AG04449 (cell line): ENCODE results near the gene AMER3.

Experiments used
- CTCF ChIA-PET: fragments of 350-600 bp; formaldehyde crosslinking; extraction: SDS; loops from one replicate; lab custom pipeline; 2021; ENCODE audit warnings: antibody characterized with exemption; lab: Yijun Ruan, JAX
- POLR2A ChIA-PET: fragments of 400-600, 350-600 bp; formaldehyde crosslinking; extraction: SDS; loops from one replicate; lab custom pipeline; 2020; ENCODE audit warnings: antibody characterized with exemption, inconsistent platforms; lab: Yijun Ruan, JAX
- DNase-seq: peaks from one replicate; pipeline ENCODE4 v3.0.0-alpha.2; 2010; ENCODE audit warnings: low read depth, low spot score
- H3K4me3 ChIP-seq: 2 replicates; pipeline ENCODE4 v1.5.1; 2011; ENCODE audit warnings: low read depth, mild to moderate bottlenecking, control low read depth, low read length
- CTCF ChIP-seq: IDR thresholded peaks from one replicate; pipeline ENCODE4 v1.5.1; 2011; ENCODE audit warnings: mild to moderate bottlenecking, moderate library complexity, low read length, control low read depth, inconsistent platforms; ENCODE audit not compliant: insufficient read depth; ENCODE audit errors: missing control alignments

AMER3 gene

GRCh38 chr2:130736487-130736886, 18.9 kb upstream of the AMER3 start:
- no peak for DNase-seq
- TF ChIP-seq CTCF, result no peak
- ChIA-PET POLR2A (no interaction called here), CTCF (no interaction called here)
- no peak overlapping the region for H3K4me3 ChIP-seq

GRCh38 chr2:130737592-130737991, 17.7 kb upstream of the AMER3 start:
- H3K4me3 ChIP-seq, result no peak overlapping the region
- POLR2A ChIA-PET, result no interaction called here
- TF ChIP-seq CTCF, result no peak
- no peak for DNase-seq
- CTCF ChIA-PET, result no interaction called here

- CTCF ChIA-PET, result no interaction called here
- POLR2A ChIA-PET, result no interaction called here
- no peak for TF ChIP-seq CTCF
- no peak for DNase-seq
- no peak overlapping the region for H3K4me3 ChIP-seq
Observed at GRCh38 chr2:130740671-130741070, 14.7 kb upstream of the AMER3 start.

DNA sequence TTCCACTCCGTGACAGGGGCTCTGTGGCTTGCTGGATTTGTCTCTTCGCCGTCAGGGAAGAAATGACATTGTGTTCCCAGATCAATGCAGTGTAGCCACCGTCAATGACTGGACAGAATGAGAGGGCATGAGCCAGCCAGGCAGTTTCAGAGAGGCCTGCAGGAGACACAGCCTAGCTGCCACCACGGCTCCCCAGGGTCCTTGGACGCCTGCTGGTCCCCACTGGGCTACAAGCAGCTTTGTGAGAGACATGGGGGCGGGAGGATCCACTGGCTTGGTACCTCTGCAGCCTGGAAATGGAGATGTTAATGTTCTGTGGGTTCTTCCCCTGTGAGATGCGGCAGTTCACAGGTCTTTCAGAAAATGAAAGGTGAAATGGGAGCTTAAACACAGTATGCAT, 12.1 kb upstream of the AMER3 start:
- no peak for TF ChIP-seq CTCF
- POLR2A ChIA-PET, result no interaction called here

DNA sequence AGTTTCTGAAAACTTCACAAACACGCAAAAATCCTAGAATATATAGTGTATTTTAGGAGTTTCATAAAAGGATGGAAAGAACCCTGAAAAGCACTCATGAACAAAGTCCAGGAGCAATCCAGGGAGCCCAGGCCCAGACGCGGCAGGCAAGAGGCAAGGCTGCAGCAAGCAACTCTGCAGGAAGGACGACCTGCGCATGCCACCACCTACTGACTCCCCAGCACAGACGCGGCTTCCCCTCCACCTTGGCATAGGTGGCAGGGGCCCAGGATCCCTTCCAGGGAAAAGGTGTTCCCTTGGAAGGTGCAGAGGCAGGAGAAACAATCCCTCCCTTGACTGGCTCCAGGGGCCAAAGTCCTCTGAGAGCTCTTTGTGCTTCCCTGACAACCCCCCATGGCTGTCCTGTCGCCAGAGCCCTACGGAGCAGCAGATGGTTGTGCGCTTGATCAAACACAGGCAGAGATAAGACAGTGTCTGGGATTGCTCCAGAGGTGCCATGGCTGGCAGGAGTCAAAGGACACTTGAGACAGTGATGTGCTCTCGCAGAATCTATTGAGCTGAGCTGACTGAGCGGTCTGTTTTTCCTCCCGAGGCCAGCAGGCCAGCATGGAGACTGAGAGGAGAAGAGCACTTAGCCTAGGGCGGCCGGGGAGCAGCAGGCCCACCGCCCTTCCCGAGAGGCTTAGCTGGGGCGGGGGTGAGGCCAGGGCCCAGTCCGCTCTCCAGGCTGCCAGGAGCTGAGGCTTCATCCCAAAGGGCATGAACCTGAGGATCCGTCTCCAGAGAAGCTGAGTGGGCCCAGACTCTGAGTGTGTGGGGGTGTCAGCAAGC, 10.8 kb upstream of the AMER3 start:
- no peak for DNase-seq
- no peak for TF ChIP-seq CTCF
- no peak overlapping the region for H3K4me3 ChIP-seq
- ChIA-PET CTCF (no interaction called here), POLR2A (no interaction called here)

More for the DNA sequence above, 12.1 kb upstream of the AMER3 start:
- H3K4me3 ChIP-seq, result no peak overlapping the region
- no peak for DNase-seq
- CTCF ChIA-PET, result no interaction called here

GRCh38 chr2:130749078-130749477, 6.3 kb upstream of the AMER3 start:
- ChIA-PET CTCF (no interaction called here), POLR2A (no interaction called here)
- H3K4me3 ChIP-seq, result no peak overlapping the region
- TF ChIP-seq CTCF, result no peak
- no peak for DNase-seq
